ENCODE measurements around the gene COA5. TPM values are rescaled to one million over a fixed set of nuclear protein-coding genes. Genes with fewer than 3 reads are reported as not detected.

The COA5 gene
- total RNA-seq, 1 donor from 2014 or later = 26.6 TPM

DNA sequence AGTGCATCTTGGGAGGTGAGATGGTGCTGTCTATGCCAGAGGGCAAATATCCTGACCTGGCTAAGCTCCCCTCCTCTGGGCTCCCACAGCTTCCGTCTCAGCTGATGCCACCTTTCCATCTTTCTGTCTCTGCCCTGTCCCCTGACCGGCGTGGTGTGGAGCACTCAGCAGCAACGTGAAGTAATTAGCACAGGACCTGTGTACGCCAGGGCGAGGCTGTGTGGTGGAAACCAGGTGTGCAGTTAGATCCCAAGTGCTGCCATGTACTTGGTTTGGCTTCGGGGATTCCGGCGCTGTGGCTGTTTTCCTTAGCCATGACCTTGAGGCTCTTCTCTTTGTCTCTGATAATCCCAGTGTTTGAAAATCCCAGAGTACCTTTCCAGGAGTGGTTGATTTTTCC, 36.5 kb downstream of the COA5 start:
- no peaks in the 10 kb centered on the region for H3K9me3 ChIP-seq
- no peaks in the 10 kb centered on the region for H3K27me3 ChIP-seq
- H3K36me3 ChIP-seq = peaks cover 87% of the 10 kb centered on the region
- TF ChIP-seq, protein P1, sequence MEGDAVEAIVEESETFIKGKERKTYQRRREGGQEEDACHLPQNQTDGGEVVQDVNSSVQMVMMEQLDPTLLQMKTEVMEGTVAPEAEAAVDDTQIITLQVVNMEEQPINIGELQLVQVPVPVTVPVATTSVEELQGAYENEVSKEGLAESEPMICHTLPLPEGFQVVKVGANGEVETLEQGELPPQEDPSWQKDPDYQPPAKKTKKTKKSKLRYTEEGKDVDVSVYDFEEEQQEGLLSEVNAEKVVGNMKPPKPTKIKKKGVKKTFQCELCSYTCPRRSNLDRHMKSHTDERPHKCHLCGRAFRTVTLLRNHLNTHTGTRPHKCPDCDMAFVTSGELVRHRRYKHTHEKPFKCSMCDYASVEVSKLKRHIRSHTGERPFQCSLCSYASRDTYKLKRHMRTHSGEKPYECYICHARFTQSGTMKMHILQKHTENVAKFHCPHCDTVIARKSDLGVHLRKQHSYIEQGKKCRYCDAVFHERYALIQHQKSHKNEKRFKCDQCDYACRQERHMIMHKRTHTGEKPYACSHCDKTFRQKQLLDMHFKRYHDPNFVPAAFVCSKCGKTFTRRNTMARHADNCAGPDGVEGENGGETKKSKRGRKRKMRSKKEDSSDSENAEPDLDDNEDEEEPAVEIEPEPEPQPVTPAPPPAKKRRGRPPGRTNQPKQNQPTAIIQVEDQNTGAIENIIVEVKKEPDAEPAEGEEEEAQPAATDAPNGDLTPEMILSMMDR (IDR thresholded peaks at IDR 0.05) = no peak
- DNase-seq = no peak
- no peak for ATAC-seq
- H3K4me1 ChIP-seq = no peaks in the 10 kb centered on the region
- H3K27ac ChIP-seq = no peak overlapping the region
- intact Hi-C loops (cut with DNase I) = no loop called here
- no peak overlapping the region for H3K4me3 ChIP-seq

DNA sequence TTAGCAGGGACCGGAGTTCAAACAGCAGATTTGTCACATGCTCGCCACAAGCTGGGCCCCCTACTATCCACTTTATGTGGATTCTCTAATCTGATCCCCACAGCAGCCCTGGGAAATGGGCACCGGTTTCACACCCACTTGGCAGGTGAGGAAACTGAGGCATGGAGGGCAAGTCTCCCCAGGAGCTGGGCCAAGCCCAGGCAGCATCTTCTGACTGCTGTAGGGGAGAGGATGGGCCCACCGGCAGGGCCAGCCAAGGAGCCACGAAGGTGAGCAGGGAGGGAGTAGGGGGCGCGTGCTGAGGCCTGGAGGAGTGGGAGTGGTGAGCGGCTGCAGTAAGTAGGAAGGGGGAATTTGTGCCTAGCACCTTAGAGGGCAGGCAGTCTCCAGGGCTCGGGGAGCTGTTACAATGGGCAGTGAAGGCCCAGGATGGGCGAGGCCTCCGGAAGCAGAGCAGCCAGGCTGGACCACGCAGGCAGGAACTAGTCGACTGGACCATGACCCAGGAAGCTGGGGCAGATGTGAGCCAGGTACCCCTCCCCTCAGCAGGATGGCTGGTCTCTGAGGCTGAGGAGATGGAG, 37.1 kb downstream of the COA5 start:
- H3K27me3 ChIP-seq = no peaks in the 10 kb centered on the region
- no peak for DNase-seq
- peaks cover 89% of the 10 kb centered on the region for H3K36me3 ChIP-seq
- no peak for ATAC-seq
- H3K4me3 ChIP-seq = no peak overlapping the region
- H3K27ac ChIP-seq = no peak overlapping the region
- TF ChIP-seq, protein P1 (IDR thresholded peaks at IDR 0.05) = no peak
- intact Hi-C loops (cut with DNase I) = no loop called here
- H3K4me1 ChIP-seq = no peaks in the 10 kb centered on the region
- H3K9me3 ChIP-seq = no peaks in the 10 kb centered on the region

DNA sequence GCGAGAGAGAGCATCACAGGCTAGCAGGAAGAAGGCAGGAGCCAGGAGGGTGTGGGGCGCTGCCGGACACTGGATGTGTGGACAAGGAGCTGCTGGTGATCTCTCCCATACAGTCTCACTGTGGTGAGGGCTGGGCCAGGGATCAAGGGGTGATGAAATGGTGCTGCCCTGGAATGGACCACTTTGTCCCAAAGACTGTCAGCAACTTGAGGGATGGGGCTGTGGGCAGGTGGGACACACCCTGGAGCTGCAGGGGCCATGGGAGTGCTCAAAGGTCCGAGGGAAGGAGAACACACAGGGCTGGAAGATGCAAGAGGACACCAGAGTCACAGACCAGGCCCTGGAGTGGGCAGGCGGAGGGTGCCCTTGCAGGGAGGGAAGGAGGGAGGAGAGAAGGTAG, 38.0 kb downstream of the COA5 start:
- H3K27me3 ChIP-seq = no peaks in the 10 kb centered on the region
- TF ChIP-seq, protein P1 (IDR thresholded peaks at IDR 0.05) = no peak
- ATAC-seq (no peak), DNase-seq (no peak)
- H3K27ac ChIP-seq = no peak overlapping the region
- H3K4me3 ChIP-seq = no peak overlapping the region
- intact Hi-C loops (cut with DNase I) = no loop called here
- no peaks in the 10 kb centered on the region for H3K4me1 ChIP-seq
- no peaks in the 10 kb centered on the region for H3K9me3 ChIP-seq
- H3K36me3 ChIP-seq = peaks cover 89% of the 10 kb centered on the region

DNA sequence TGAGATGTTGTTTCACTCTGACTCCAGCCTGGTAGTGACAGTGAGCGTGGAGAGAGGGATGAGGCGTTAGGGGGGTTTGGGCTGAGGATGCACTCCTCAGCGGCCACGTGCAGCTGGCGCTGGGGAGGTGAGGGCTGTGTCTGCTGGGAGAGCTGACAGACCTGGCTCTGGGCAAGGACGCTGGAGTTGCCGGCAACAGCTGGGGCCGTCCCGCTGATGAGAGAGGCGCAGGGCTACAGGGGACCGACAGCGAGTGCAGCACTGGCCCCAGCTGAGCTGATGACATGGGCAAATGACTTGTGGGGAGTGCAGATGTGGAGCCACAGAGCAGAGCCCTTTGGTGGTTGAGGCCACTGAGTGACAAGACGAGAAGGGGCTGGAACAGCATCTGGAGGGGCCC, 38.4 kb downstream of the COA5 start:
- Histone ChIP-seq H3K27me3 (no peaks in the 10 kb centered on the region), H3K27ac (no peak overlapping the region), H3K9me3 (no peaks in the 10 kb centered on the region), H3K4me3 (no peak overlapping the region), H3K36me3 (peaks cover 89% of the 10 kb centered on the region), H3K4me1 (no peaks in the 10 kb centered on the region)
- no peak for DNase-seq
- intact Hi-C loops (cut with DNase I) = no loop called here
- no peak for ATAC-seq
- TF ChIP-seq, protein P1 (IDR thresholded peaks at IDR 0.05) = no peak

DNA sequence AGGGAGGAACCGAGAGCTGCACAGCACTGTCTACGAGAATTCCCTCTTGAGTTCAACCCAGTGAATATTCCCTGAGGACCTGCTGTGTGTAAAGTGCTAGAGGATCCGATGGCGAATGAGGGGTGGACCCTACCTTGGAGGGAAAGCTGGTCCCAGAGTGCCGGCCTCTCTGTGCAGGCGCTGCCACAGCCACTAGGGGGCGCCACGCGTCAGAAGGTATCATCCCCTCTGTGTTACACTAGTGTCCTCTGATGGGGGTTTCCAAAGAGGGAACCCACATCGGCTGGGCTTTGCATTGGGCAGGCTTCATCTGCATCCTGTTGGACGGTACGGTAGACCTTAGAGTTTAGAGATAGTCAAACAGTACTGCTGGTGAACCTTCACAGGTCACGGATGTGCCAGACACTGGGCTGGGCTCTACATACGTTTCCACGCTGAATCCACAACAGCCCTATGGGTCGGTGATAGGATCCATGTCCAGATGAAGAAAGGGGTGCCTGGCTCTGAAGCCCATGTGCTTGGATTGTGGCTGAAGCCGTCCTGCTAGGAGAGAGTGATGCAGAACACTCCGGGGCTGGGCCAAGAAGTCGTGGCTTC, 39.0 kb downstream of the COA5 start:
- H3K36me3 ChIP-seq = peaks cover 92% of the 10 kb centered on the region
- no peaks in the 10 kb centered on the region for H3K4me1 ChIP-seq
- DNase-seq (peak; percentile 75), ATAC-seq (peak; percentile 64)
- H3K4me3 ChIP-seq = no peak overlapping the region
- intact Hi-C loops (cut with DNase I) = no loop called here
- TF ChIP-seq, protein P1 (IDR thresholded peaks at IDR 0.05) = peak; percentile 85
- no peaks in the 10 kb centered on the region for H3K9me3 ChIP-seq
- H3K27ac ChIP-seq = no peak overlapping the region
- no peaks in the 10 kb centered on the region for H3K27me3 ChIP-seq
